BLaER1 treated with 17β-estradiol and CSF1 and Interleukin-3, amounts not matched to agents 10 nM and 100 nM (cell line): Measurements from ENCODE around the gene ZCCHC7.
"Not testable (repeated sequence)": the region's sequence is repeated elsewhere in the genome, so short reads cannot be mapped to it uniquely, and the experiment has no call there.

Experiments used
- H3K27ac ChIP-seq, 11 experiments: shearing (Covaris generic); formaldehyde crosslinking; 2 replicates each; pipeline ENCODE4 v1.8.1; 2022
- H3K27me3 ChIP-seq, 11 experiments: shearing (Covaris generic); formaldehyde crosslinking; 2 replicates each; pipeline ENCODE4 v1.8.1; 2022
- H3K36me3 ChIP-seq, 11 experiments: shearing (Covaris generic); formaldehyde crosslinking; 2 replicates each; pipeline ENCODE4 v1.8.1; 2022
- H3K4me1 ChIP-seq, 10 experiments: shearing (Covaris generic); formaldehyde crosslinking; 2 replicates each; pipeline ENCODE4 v1.8.1; 2022
- H3K4me2 ChIP-seq, 11 experiments: shearing (Covaris generic); formaldehyde crosslinking; 2 replicates each; pipeline ENCODE4 v1.8.1; 2022
- H3K4me3 ChIP-seq, 10 experiments: shearing (Covaris generic); formaldehyde crosslinking; 2 replicates each; pipeline ENCODE4 v1.8.1; 2022
- H3K9ac ChIP-seq, 11 experiments: shearing (Covaris generic); formaldehyde crosslinking; 2 replicates each; pipeline ENCODE4 v1.8.1; 2022
- H3K9me3 ChIP-seq, 11 experiments: shearing (Covaris generic); formaldehyde crosslinking; replicated peaks in 1 of 11; 2 replicates each; pipeline ENCODE4 v1.8.1; 2022
- H4K20me1 ChIP-seq, 11 experiments: shearing (Covaris generic); formaldehyde crosslinking; 2 replicates each; pipeline ENCODE4 v1.8.1; 2022
- Cebpa-rat ChIP-seq, 11 experiments: shearing (Covaris generic); IDR thresholded peaks; 2 replicates each; pipeline ENCODE4 v1.8.1; 2022

The ZCCHC7 gene

DNA sequence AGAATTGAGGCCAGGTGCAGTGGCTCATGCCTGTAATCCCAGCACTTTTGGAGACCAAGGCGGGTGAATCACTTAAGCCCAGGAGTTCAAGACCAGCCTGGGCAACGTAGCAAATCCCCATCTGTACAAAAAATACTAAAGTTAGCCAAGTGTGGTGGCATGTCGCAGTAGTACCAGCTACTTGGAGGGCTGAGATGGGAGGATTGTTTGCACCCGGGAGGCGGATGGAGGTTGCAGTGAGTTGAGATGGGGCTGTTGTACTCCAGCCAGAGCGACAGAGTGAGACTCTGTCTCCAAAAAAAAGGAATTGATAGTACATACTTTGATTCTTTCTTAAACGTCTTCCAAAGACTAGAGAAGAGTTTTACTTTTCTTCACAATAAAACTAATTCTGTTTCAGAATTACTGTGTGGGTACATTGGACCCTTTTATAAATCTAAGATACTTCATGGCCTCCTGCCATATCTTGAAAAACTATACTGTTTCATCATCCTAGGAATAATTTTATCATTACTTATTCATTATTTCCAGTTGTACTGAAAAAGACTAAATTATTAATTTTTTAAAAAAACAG, 170.1 kb downstream of the ZCCHC7 start:
- peaks cover 54 to 93% (median 81%) of the 10 kb centered on the region in 10 experiments for H3K4me1 ChIP-seq
- H4K20me1 ChIP-seq: 0 out of 22 replicates have a peak, but pooled peaks cover 0 to 4% (median 0%) of the 10 kb centered on the region in 11 experiments
- no peaks in the 10 kb centered on the region for H3K27me3 ChIP-seq
- H3K4me3 ChIP-seq: peak overlapping the region in 9 of 10 experiments; percentile 22 to 47 (median 39); a peak in 12 of 20 replicates
- no peak; a peak in 1 of 22 replicates for TF ChIP-seq Cebpa-rat (IDR thresholded peaks at IDR 0.05)
- H3K9ac ChIP-seq: peak overlapping the region; percentile 32 to 86 (median 71); a peak in 21 of 22 replicates
- peak overlapping the region in 10 of 11 experiments; percentile 63 to 98 (median 90); a peak in 21 of 22 replicates for H3K27ac ChIP-seq
- peaks cover 0 to 17% (median 0%) of the 10 kb centered on the region in 11 experiments; a peak in 4 of 22 replicates for H3K9me3 ChIP-seq
- peaks cover 0 to 42% (median 12%) of the 10 kb centered on the region in 11 experiments; a peak in 12 of 22 replicates for H3K36me3 ChIP-seq
- peak overlapping the region; percentile 58 to 95 (median 85) for H3K4me2 ChIP-seq

DNA sequence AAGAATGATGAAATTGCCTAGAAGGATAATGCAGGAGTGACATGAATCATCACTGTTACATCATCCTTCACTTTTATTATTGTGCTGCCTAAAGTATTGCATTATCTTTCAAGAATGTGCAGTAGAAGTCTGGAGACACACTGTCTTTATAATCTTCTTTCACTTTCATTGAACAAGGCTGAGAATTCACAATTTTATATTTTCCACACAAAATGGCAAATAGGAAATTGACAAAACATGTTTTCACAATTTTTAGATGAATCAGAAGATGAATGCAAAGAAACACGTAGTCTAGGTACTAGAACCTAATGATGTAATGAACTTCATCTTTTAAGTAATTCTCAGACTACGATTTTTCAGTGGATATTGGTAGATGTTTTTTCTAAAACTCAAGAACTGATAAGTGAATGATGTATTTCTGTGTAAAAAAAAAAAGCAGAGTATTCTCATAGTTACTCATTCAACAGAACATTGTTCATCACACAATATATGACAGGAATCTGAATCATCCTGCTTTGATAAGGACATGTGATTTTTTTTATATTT, 170.6 kb downstream of the ZCCHC7 start:
- peak in 3 of 11 experiments; percentile 29 to 73 (median 58); a peak in 5 of 22 replicates for TF ChIP-seq Cebpa-rat (IDR thresholded peaks at IDR 0.05)
- Histone ChIP-seq H3K4me3 (peak overlapping the region in 5 of 10 experiments; percentile 22 to 46 (median 27); a peak in 8 of 20 replicates), H3K9me3 (peaks cover 0 to 17% (median 0%) of the 10 kb centered on the region in 11 experiments; a peak in 4 of 22 replicates), H3K9ac (peak overlapping the region in 8 of 11 experiments; percentile 52 to 86 (median 76); a peak in 16 of 22 replicates), H3K36me3 (peaks cover 0 to 42% (median 12%) of the 10 kb centered on the region in 11 experiments; a peak in 12 of 22 replicates), H3K4me1 (peaks cover 60 to 93% (median 87%) of the 10 kb centered on the region in 10 experiments), H3K27ac (peak overlapping the region; percentile 14 to 98 (median 86); a peak in 20 of 22 replicates), H4K20me1 (0 out of 22 replicates have a peak, but pooled peaks cover 0 to 4% (median 0%) of the 10 kb centered on the region in 11 experiments), H3K4me2 (peak overlapping the region; percentile 58 to 95 (median 85); a peak in 18 of 22 replicates), H3K27me3 (no peaks in the 10 kb centered on the region)

DNA sequence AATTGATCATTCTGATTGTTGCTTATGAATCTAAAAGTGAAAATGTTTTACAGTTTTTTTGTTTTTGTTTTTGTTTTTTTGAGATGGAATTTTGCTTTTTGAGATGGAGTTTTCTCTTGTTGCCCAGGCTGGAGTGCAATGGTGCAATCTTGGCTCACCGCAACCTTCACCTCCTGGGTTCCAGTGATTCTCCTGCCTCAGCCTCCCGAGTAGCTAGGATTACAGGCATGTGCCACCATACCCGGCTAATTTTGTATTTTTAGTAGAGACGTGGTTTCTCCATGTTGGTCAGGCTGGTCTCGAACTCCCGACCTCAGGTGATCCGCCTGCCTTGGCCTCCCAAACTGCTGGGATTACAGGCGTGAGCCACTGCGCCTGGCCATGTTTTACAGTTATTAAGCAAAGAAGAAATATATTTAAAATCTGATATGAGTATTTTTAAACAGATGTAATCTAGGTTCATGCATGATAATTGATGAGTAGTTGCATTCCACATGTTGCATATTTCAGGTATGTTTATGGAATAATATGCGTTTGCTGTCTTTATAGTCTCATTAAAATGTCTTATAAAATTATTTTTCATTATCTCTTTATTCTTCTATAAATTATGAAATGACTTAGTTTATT, 171.4 kb downstream of the ZCCHC7 start:
- not testable (repeated sequence) for H3K27me3 ChIP-seq, H4K20me1 ChIP-seq
- Histone ChIP-seq H3K4me2 (peak overlapping the region; percentile 58 to 95 (median 84); a peak in 20 of 22 replicates), H3K4me3 (peak overlapping the region in 2 of 10 experiments; percentile 38 to 46; a peak in 2 of 20 replicates), H3K9ac (peak overlapping the region in 8 of 11 experiments; percentile 43 to 86 (median 76); a peak in 14 of 22 replicates), H3K9me3 (peaks cover 0 to 17% (median 0%) of the 10 kb centered on the region in 11 experiments; a peak in 4 of 22 replicates), H3K27ac (peak overlapping the region; percentile 14 to 98 (median 86); a peak in 19 of 22 replicates), H3K4me1 (peaks cover 67 to 96% (median 90%) of the 10 kb centered on the region in 10 experiments), H3K36me3 (peaks cover 0 to 45% (median 12%) of the 10 kb centered on the region in 11 experiments; a peak in 13 of 22 replicates)

DNA sequence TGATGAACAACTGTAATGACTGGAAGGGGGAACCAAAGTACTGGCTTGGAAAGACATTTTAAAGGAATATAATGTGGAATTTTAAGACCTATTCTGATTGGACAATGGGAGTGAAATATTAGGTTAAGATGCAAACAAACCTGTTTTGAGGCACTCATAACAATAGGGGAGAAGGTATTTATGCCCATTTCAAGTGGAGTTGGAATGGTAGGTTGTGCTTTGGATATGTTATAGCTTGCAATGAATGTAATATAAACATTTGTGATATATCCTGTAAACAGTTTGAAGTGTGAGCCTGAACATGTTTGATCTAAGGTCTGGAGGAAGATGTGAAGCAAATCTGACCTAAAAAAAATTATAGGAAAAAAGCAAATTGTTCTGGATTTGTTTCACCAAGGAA, 172.5 kb downstream of the ZCCHC7 start:
- peaks cover 0 to 44% (median 10%) of the 10 kb centered on the region in 11 experiments; a peak in 13 of 22 replicates for H3K36me3 ChIP-seq
- H3K4me3 ChIP-seq: peak overlapping the region in 5 of 10 experiments; percentile 13 to 43 (median 33); a peak in 8 of 20 replicates
- 0 out of 22 replicates have a peak, but pooled peaks cover 0 to 4% (median 0%) of the 10 kb centered on the region in 11 experiments for H4K20me1 ChIP-seq
- H3K4me1 ChIP-seq: peaks cover 75 to 98% (median 94%) of the 10 kb centered on the region in 10 experiments
- no peaks in the 10 kb centered on the region for H3K27me3 ChIP-seq
- H3K9ac ChIP-seq: peak overlapping the region in 9 of 11 experiments; percentile 34 to 86 (median 76); a peak in 16 of 22 replicates
- TF ChIP-seq Cebpa-rat (IDR thresholded peaks at IDR 0.05): no peak
- H3K27ac ChIP-seq: peak overlapping the region; percentile 14 to 98 (median 86); a peak in 20 of 22 replicates
- H3K9me3 ChIP-seq: peaks cover 0 to 10% (median 0%) of the 10 kb centered on the region in 11 experiments; a peak in 4 of 22 replicates
- H3K4me2 ChIP-seq: peak overlapping the region in 10 of 11 experiments; percentile 61 to 95 (median 80); a peak in 21 of 22 replicates

DNA sequence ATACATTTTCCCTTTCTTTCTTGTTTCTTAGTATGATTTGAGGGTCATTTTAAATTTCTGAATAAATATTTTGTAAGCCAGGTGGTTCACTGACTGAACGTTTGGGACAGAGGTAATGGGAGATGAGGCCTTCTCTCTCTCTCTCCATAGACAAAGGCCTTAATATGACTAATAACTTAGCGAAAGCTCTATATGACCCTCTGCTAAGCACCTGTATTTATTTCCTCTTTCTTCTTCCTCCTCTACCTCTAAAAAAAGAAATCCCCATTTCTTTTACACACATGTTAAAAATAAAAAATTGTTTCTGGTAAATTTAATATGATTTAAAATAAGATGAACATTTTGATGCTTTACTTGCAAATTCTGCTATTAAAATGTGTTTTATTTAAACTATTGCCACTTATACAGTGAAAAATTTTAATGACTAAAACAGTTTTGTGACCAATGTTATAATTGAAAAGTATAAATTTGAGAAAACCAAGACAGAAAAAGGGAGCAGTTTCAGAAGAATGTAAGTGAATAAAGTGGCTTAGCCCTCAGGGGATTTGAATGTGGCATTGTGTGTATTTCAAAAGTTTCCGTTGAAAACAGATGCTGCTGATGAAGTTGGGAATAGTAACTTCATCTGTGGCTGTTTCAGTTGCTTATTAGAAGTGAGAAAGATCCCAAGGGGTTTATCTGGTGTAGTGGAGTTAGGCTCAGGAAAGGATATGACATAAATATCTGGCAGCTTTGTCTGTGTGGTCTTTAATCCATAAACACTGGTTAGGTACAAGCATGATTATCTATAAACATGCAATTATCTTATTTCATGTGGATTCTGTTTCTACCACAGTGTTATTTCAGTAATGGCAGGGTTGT, 173.5 kb downstream of the ZCCHC7 start:
- 0 out of 22 replicates have a peak, but pooled peaks cover 0 to 4% (median 0%) of the 10 kb centered on the region in 11 experiments for H4K20me1 ChIP-seq
- H3K27ac ChIP-seq: peak overlapping the region; percentile 14 to 98 (median 86); a peak in 21 of 22 replicates
- peaks cover 0 to 44% (median 10%) of the 10 kb centered on the region in 11 experiments; a peak in 11 of 22 replicates for H3K36me3 ChIP-seq
- peak in 5 of 11 experiments; percentile 35 to 83 (median 58); a peak in 8 of 22 replicates for TF ChIP-seq Cebpa-rat (IDR thresholded peaks at IDR 0.05)
- peak overlapping the region in 4 of 10 experiments; percentile 12 to 45 (median 40); a peak in 5 of 20 replicates for H3K4me3 ChIP-seq
- H3K4me1 ChIP-seq: peaks cover 77 to 98% (median 94%) of the 10 kb centered on the region in 10 experiments
- peak overlapping the region in 10 of 11 experiments; percentile 34 to 86 (median 74); a peak in 16 of 22 replicates for H3K9ac ChIP-seq
- H3K4me2 ChIP-seq: peak overlapping the region; percentile 48 to 95 (median 79); a peak in 21 of 22 replicates
- H3K27me3 ChIP-seq: no peaks in the 10 kb centered on the region
- H3K9me3 ChIP-seq: peaks cover 0 to under 1% (median 0%) of the 10 kb centered on the region in 11 experiments; a peak in 1 of 22 replicates

DNA sequence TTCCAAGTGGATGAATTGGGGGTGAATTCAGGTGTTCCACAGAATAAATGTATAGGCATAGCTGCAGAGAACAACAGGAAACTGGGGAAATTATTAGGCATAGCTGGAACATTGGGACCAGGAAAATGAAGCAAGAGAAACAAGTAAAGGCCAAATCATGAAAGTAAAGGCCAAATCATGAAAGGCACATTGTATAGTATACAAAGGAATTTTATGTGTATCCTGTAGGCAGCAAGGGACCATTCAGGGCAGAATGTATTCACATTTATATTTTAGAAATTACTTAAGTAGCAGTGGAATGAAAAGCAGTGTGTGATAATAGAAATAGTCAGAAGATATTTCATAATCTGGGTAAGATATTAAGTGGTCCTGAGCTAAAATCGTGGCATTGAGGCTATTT, 174.8 kb downstream of the ZCCHC7 start:
- H3K27me3 ChIP-seq: no peaks in the 10 kb centered on the region
- H3K9me3 ChIP-seq: no peaks in the 10 kb centered on the region
- H3K4me1 ChIP-seq: peaks cover 74 to 98% (median 95%) of the 10 kb centered on the region in 10 experiments
- peak overlapping the region in 10 of 11 experiments; percentile 17 to 98 (median 90); a peak in 18 of 22 replicates for H3K27ac ChIP-seq
- peak overlapping the region in 7 of 11 experiments; percentile 37 to 86 (median 77); a peak in 13 of 22 replicates for H3K9ac ChIP-seq
- peak overlapping the region in 3 of 10 experiments; percentile 12 to 45 (median 35); a peak in 4 of 20 replicates for H3K4me3 ChIP-seq
- 0 out of 22 replicates have a peak, but pooled peaks cover 0 to 4% (median 0%) of the 10 kb centered on the region in 11 experiments for H4K20me1 ChIP-seq
- no peak for TF ChIP-seq Cebpa-rat (IDR thresholded peaks at IDR 0.05)
- peaks cover 0 to 48% (median 15%) of the 10 kb centered on the region in 11 experiments; a peak in 8 of 22 replicates for H3K36me3 ChIP-seq
- H3K4me2 ChIP-seq: peak overlapping the region; percentile 5 to 95 (median 84); a peak in 20 of 22 replicates

DNA sequence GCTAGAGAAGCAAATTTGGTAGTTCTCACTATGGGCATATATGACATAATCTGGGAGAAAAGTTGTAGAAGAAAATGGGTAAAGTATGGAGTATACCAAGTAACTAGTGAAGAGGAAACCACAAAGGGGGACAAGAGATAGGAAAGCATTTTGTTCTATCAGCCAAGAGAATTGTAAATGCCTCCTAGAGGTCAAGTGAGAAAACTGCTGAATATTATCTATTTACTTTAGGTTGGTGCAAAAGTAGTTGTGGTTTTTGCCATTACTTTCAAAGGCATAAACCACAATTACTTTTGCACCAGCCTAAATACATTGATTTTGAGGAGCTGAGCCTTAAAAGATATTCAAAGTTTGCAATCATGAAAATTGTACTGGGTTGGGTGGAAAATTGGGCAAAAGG, 175.4 kb downstream of the ZCCHC7 start:
- Histone ChIP-seq H3K9ac (peak overlapping the region in 6 of 11 experiments; percentile 71 to 86 (median 78); a peak in 9 of 22 replicates), H4K20me1 (0 out of 22 replicates have a peak, but pooled peaks cover 0 to 4% (median 0%) of the 10 kb centered on the region in 11 experiments), H3K27ac (peak overlapping the region in 9 of 11 experiments; percentile 17 to 98 (median 93); a peak in 17 of 22 replicates), H3K27me3 (no peaks in the 10 kb centered on the region), H3K4me1 (peaks cover 74 to 98% (median 96%) of the 10 kb centered on the region in 10 experiments), H3K4me3 (peak overlapping the region in 2 of 10 experiments; percentile 12 to 45; a peak in 2 of 20 replicates), H3K4me2 (peak overlapping the region in 10 of 11 experiments; percentile 32 to 95 (median 85); a peak in 18 of 22 replicates), H3K36me3 (peaks cover 0 to 53% (median 15%) of the 10 kb centered on the region in 11 experiments; a peak in 8 of 22 replicates), H3K9me3 (no peaks in the 10 kb centered on the region)
- no peak for TF ChIP-seq Cebpa-rat (IDR thresholded peaks at IDR 0.05)
